ENCODE data around the gene SLC36A3.
"Not testable (repeated sequence)": the region's sequence is repeated elsewhere in the genome, so short reads cannot be mapped to it uniquely, and the experiment has no call there.

The SLC36A3 gene

GRCh38 chr5:151309266-151309665 lies 5.7 kb upstream of the SLC36A3 start:
- not testable (repeated sequence) for DNase-seq (ENCODE audit: extremely low read depth in 1 of 2, low read depth in 1 of 2)

GRCh38 chr5:151298063-151298855 lies 5.3 kb downstream of the SLC36A3 start:
- no peak for DNase-seq (ENCODE audit: extremely low read depth in 1 of 2, low read depth in 1 of 2)

- no peak for DNase-seq (ENCODE audit: extremely low read depth in 1 of 2, low read depth in 1 of 2)
These were observed 6.6 kb downstream of the SLC36A3 start for GRCh38 chr5:151296974-151297373.

GRCh38 chr5:151296478-151296830 lies 7.1 kb downstream of the SLC36A3 start:
- DNase-seq (ENCODE audit: extremely low read depth in 1 of 2, low read depth in 1 of 2), result no peak

GRCh38 chr5:151295791-151296477 lies 7.6 kb downstream of the SLC36A3 start:
- no peak for DNase-seq (ENCODE audit: extremely low read depth in 1 of 2, low read depth in 1 of 2)

GRCh38 chr5:151295138-151295537 lies 8.4 kb downstream of the SLC36A3 start:
- DNase-seq (ENCODE audit: extremely low read depth in 1 of 2, low read depth in 1 of 2), result no peak

GRCh38 chr5:151293624-151294023 lies 9.9 kb downstream of the SLC36A3 start:
- no peak for DNase-seq (ENCODE audit: extremely low read depth in 1 of 2, low read depth in 1 of 2)

GRCh38 chr5:151288180-151288579 lies 15.4 kb downstream of the SLC36A3 start:
- DNase-seq (ENCODE audit: extremely low read depth in 1 of 2, low read depth in 1 of 2), result no peak

GRCh38 chr5:151286246-151286645 lies 17.3 kb downstream of the SLC36A3 start:
- DNase-seq (ENCODE audit: extremely low read depth in 1 of 2, low read depth in 1 of 2), result no peak

GRCh38 chr5:151285683-151286082 lies 17.9 kb downstream of the SLC36A3 start:
- no peak for DNase-seq (ENCODE audit: extremely low read depth in 1 of 2, low read depth in 1 of 2)

GRCh38 chr5:151284392-151284967 lies 19.1 kb downstream of the SLC36A3 start:
- no peak for DNase-seq (ENCODE audit: extremely low read depth in 1 of 2, low read depth in 1 of 2)

- DNase-seq (ENCODE audit: extremely low read depth in 1 of 2, low read depth in 1 of 2), result no peak
These were observed 20.3 kb downstream of the SLC36A3 start for GRCh38 chr5:151283120-151283825.

GRCh38 chr5:151281001-151281639 lies 22.4 kb downstream of the SLC36A3 start:
- no peak for DNase-seq (ENCODE audit: extremely low read depth in 1 of 2, low read depth in 1 of 2)

- no peak for DNase-seq (ENCODE audit: extremely low read depth in 1 of 2, low read depth in 1 of 2)
These were observed 23.1 kb downstream of the SLC36A3 start for GRCh38 chr5:151280443-151280842.

- DNase-seq (ENCODE audit: extremely low read depth in 1 of 2, low read depth in 1 of 2), result no peak
These were observed 24.7 kb downstream of the SLC36A3 start for GRCh38 chr5:151278845-151279244.

GRCh38 chr5:151275803-151276202 lies 27.8 kb downstream of the SLC36A3 start:
- DNase-seq (ENCODE audit: extremely low read depth in 1 of 2, low read depth in 1 of 2), result no peak

- DNase-seq (ENCODE audit: extremely low read depth in 1 of 2, low read depth in 1 of 2), result no peak
These were observed 28.9 kb downstream of the SLC36A3 start for GRCh38 chr5:151274666-151275065.

GRCh38 chr5:151271336-151271735 lies 32.2 kb downstream of the SLC36A3 start:
- DNase-seq (ENCODE audit: extremely low read depth in 1 of 2, low read depth in 1 of 2), result no peak

- DNase-seq (ENCODE audit: extremely low read depth in 1 of 2, low read depth in 1 of 2), result no peak
These were observed 33.0 kb downstream of the SLC36A3 start for GRCh38 chr5:151270599-151270998.

- DNase-seq (ENCODE audit: extremely low read depth in 1 of 2, low read depth in 1 of 2), result no peak
These were observed 35.9 kb downstream of the SLC36A3 start for GRCh38 chr5:151267491-151268260.

Measured in activated CD8-positive, alpha-beta memory T cell treated with anti-CD3 and anti-CD28 coated beads for 1 hour (primary cell).